Body of pancreas (tissue), 4 donors: ENCODE measurements around the gene KCNQ1OT1. TPM values are rescaled to one million over a fixed set of nuclear protein-coding genes. Genes with fewer than 3 reads are reported as not detected.

Experiments used
- ATAC-seq: fragments of 150-250 bp; one replicate; pipeline ENCODE4 v1.9.1; 2016
- DNase-seq, 4 donors: peaks; one replicate each; pipeline ENCODE4 v3.0.0-alpha.2; 2019
- H3K27ac ChIP-seq, 4 donors: fragments of 200-600 bp; sonication (generic); 1 replicate in 3 of 4; 2 replicates in 1 of 4; pipeline versions ENCODE4 v1.5.1 to v1.6.1; 2016 to 2019; ENCODE audit warnings: mild to moderate bottlenecking in 1 of 4, mixed read lengths in 1 of 4, moderate library complexity in 1 of 4
- H3K27me3 ChIP-seq, 2 donors: fragments of 200-600 bp; sonication (generic); one replicate each; pipeline ENCODE4 v1.6.0; 2016; ENCODE audit warnings: mild to moderate bottlenecking in 1 of 2
- H3K36me3 ChIP-seq, 2 donors: fragments of 200-600 bp; sonication (generic); replicated peaks in 1 of 2; 2 replicates each; pipeline ENCODE4 v1.5.1; 2016; ENCODE audit warnings: low read depth in 2 of 2; ENCODE audit not compliant: insufficient read depth in 1 of 2
- H3K4me1 ChIP-seq: fragments of 200-600 bp; sonication (generic); one replicate; pipeline ENCODE4 v1.6.0; 2016
- H3K4me3 ChIP-seq, 2 donors: fragments of 200-600 bp; sonication (generic); 1 replicate in 1 of 2; 2 replicates in 1 of 2; pipeline ENCODE4 v1.5.1; 2016 to 2019
- H3K9me3 ChIP-seq, 3 donors: fragments of 200-600 bp; sonication (generic); 1 replicate in 2 of 3; 2 replicates in 1 of 3; pipeline ENCODE4 v1.5.1; 2016
- POLR2A ChIP-seq, 3 donors: fragments of 450-650 bp; IDR thresholded peaks; one replicate each; pipeline ENCODE4 v1.6.1; 2016; ENCODE audit warnings: antibody characterized with exemption in 3 of 3, mild to moderate bottlenecking in 2 of 3
- WGBS, 2 donors: methylation state at CpG; one replicate each; pipeline ENCODE4 v1.1.5; 2017; 5-methylcytosine and 5-hydroxymethylcytosine counted together
- intact Hi-C: fragments of 100-400 bp; cut with DNase I; formaldehyde crosslinking; loops from one replicate; pipeline ENCODE4 v1.15.1; 2023
- total RNA-seq, 2 donors: library from RNA; depleted of rRNA; stranded (reverse); fragments of >200 nt; gene quantifications; one replicate each; pipeline ENCODE4 v1.1.0, GENCODE V29; 2016
- TF ChIP-seq, protein P1 (sequence below), 7 experiments: fragments of 450-650 bp in 4 of 7; fragments of 200-600 bp in 3 of 7; sonication (generic) in 3 of 7; IDR thresholded peaks; one replicate each; pipeline ENCODE4 v1.5.1; 2016 to 2019; ENCODE audit warnings: antibody characterized with exemption in 7 of 7

Gene KCNQ1OT1
- total RNA-seq, 2 donors from 2014 or later, result 3.6 to 9.2 TPM

DNA sequence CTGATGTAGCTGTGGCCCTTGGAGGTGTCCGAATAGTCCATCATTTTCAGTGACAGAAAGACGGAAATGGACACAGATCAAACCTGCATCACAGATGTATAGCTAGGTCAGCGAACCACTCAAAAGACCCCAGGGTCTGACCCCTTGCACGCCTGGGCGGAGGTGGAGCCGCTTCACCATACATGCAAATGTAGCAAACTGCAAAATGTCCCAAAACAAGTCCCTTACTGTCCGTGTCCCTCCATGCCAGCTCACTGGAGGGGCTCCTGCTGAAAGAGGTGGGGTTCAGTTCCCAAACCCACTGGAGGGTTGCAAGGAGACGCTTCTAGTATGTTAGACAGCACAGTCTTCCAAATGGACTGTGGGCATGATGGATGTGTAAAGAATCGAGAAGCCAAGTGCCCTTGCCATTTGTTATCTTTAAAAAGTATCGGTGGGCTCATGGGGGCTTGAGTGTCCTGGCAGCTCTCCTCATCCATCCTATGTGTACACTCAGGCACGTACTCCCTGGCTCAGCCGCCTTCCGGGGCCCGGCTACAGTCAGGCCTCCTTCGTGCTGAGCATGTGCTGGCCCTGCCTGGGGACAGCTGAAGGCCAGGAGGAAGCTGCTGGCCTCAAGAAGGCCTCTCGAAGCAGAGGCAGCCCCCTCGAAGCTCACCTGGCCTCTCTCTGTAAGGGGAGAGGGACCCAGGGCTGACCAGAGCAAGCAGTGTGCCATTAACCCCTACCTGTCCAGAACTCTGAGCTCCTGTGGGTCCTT, 20.2 kb upstream of the KCNQ1OT1 start:
- Histone ChIP-seq H3K4me3 (no peak overlapping the region), H3K36me3 (no peaks in the 10 kb centered on the region), H3K4me1 (peaks cover 2% of the 10 kb centered on the region), H3K27me3 (no peaks in the 10 kb centered on the region), H3K27ac (no peak overlapping the region), H3K9me3 (no peaks in the 10 kb centered on the region)
- WGBS, 2 donors, result 81 to 93% methylated on average over 6 to 16 of the region's 17 CpGs
- intact Hi-C loops, result no loop called here
- TF ChIP-seq POLR2A (IDR thresholded peaks at IDR 0.05), result no peak
- TF ChIP-seq, protein P1, sequence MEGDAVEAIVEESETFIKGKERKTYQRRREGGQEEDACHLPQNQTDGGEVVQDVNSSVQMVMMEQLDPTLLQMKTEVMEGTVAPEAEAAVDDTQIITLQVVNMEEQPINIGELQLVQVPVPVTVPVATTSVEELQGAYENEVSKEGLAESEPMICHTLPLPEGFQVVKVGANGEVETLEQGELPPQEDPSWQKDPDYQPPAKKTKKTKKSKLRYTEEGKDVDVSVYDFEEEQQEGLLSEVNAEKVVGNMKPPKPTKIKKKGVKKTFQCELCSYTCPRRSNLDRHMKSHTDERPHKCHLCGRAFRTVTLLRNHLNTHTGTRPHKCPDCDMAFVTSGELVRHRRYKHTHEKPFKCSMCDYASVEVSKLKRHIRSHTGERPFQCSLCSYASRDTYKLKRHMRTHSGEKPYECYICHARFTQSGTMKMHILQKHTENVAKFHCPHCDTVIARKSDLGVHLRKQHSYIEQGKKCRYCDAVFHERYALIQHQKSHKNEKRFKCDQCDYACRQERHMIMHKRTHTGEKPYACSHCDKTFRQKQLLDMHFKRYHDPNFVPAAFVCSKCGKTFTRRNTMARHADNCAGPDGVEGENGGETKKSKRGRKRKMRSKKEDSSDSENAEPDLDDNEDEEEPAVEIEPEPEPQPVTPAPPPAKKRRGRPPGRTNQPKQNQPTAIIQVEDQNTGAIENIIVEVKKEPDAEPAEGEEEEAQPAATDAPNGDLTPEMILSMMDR (IDR thresholded peaks at IDR 0.05), result no peak
- DNase-seq, result no peak
- ATAC-seq, result no peak

GRCh38 chr11:2718817-2719438, 19.1 kb upstream of the KCNQ1OT1 start:
- H3K27ac ChIP-seq, result no peak overlapping the region
- H3K9me3 ChIP-seq, result no peaks in the 10 kb centered on the region
- DNase-seq (no peak), ATAC-seq (no peak)
- intact Hi-C loops, result no loop called here
- no peaks in the 10 kb centered on the region for H3K4me1 ChIP-seq
- no peaks in the 10 kb centered on the region for H3K27me3 ChIP-seq
- no peak overlapping the region for H3K4me3 ChIP-seq
- 97 to 99% methylated on average over 10 to 11 of the region's 11 CpGs for WGBS, 2 donors
- TF ChIP-seq POLR2A (IDR thresholded peaks at IDR 0.05), result no peak
- TF ChIP-seq, protein P1 (IDR thresholded peaks at IDR 0.05), result no peak
- H3K36me3 ChIP-seq, result no peaks in the 10 kb centered on the region

- TF ChIP-seq, protein P1 (IDR thresholded peaks at IDR 0.05), result no peak
- no peak for TF ChIP-seq POLR2A (IDR thresholded peaks at IDR 0.05)
- intact Hi-C loops, result no loop called here
- Histone ChIP-seq H3K36me3 (no peaks in the 10 kb centered on the region), H3K4me3 (no peak overlapping the region), H3K27me3 (no peaks in the 10 kb centered on the region), H3K4me1 (no peaks in the 10 kb centered on the region), H3K27ac (no peak overlapping the region), H3K9me3 (no peaks in the 10 kb centered on the region)
- ATAC-seq (no peak), DNase-seq (no peak)
- WGBS, 2 donors, result 87 to 88% methylated on average over 17 to 22 of the region's 22 CpGs
Observed at GRCh38 chr11:2717561-2718325, 17.9 kb upstream of the KCNQ1OT1 start.

DNA sequence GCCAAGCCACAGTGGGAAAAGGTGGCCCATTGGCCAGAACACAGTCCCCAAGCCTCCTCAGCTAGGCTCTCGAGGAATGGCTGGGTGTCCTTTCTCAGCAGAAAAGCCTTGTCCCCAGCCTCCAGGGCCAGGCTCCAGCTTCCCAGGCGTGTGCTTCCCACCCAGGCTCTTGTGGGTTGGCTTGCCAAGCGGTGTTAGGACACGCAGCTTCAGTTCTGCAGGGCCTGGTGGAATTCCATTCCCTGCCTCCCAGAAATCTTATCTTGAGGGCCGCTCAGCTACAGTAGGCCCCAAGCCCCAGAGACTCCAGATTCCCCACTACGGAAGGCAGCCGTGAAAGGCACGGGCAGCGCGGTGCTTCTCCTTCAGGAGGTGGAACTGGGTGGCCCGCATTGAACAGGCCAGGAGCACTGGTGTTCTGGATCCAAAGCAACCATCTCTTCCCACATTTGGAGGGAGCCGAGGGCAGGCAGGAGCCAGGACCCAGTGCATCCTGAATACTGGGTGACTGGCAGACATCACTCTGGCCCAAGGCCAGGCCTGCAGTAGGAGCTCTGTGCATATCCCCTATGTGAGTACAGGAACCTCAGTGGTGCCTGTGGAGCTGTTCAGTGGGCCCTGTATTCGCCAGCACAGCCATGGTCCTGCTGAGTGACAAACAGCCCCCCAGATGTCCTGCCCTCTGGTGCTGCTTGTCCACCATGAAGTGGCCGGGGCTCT, 16.7 kb upstream of the KCNQ1OT1 start:
- intact Hi-C loops, result no loop called here
- H3K4me1 ChIP-seq, result no peaks in the 10 kb centered on the region
- ATAC-seq, result no peak
- TF ChIP-seq, protein P1 (IDR thresholded peaks at IDR 0.05), result no peak
- no peak for TF ChIP-seq POLR2A (IDR thresholded peaks at IDR 0.05)
- H3K9me3 ChIP-seq, result no peaks in the 10 kb centered on the region
- no peaks in the 10 kb centered on the region for H3K36me3 ChIP-seq
- H3K4me3 ChIP-seq, result no peak overlapping the region
- no peak overlapping the region for H3K27ac ChIP-seq
- no peaks in the 10 kb centered on the region for H3K27me3 ChIP-seq
- WGBS, 2 donors, result 80 to 88% methylated on average over 1 to 14 of the region's 14 CpGs
- DNase-seq, result no peak
